GM19438 (cell line): ENCODE measurements around the gene FSTL4.

Experiments
- ATAC-seq: cut with Tn5 transposase; IDR thresholded peaks from one replicate; pipeline ENCODE4 v1.9.1; 2021; ENCODE audit warnings: low read depth; ENCODE audit not compliant: unreplicated experiment

Gene FSTL4

GRCh38 chr5:133612249-133612860, at the start of gene FSTL4:
Gene FSTL4, minus strand, starts transcription at chr5:133612541.
- ATAC-seq, result no peak

- no peak for ATAC-seq
These were observed 49.0 kb upstream of the FSTL4 start for GRCh38 chr5:133661389-133661788.

GRCh38 chr5:133658327-133658726, 46.0 kb upstream of the FSTL4 start:
- ATAC-seq, result no peak

GRCh38 chr5:133657036-133657435, 44.7 kb upstream of the FSTL4 start:
- ATAC-seq, result no peak

- ATAC-seq, result no peak
These were observed 43.6 kb upstream of the FSTL4 start for GRCh38 chr5:133655966-133656365.

- ATAC-seq, result no peak
These were observed 41.4 kb upstream of the FSTL4 start for GRCh38 chr5:133653760-133654049.

- no peak for ATAC-seq
These were observed 40.8 kb upstream of the FSTL4 start for GRCh38 chr5:133652951-133653759.

- no peak for ATAC-seq
These were observed 31.9 kb upstream of the FSTL4 start for GRCh38 chr5:133644000-133644865.

- no peak for ATAC-seq
These were observed 31.0 kb upstream of the FSTL4 start for GRCh38 chr5:133643365-133643764.

- ATAC-seq, result no peak
These were observed 29.9 kb upstream of the FSTL4 start for GRCh38 chr5:133642153-133642722.

GRCh38 chr5:133641683-133642082, 29.3 kb upstream of the FSTL4 start:
- ATAC-seq, result no peak

GRCh38 chr5:133639850-133640528, 27.6 kb upstream of the FSTL4 start:
- ATAC-seq, result no peak

- no peak for ATAC-seq
These were observed 26.1 kb upstream of the FSTL4 start for GRCh38 chr5:133638436-133638835.

- ATAC-seq, result no peak
These were observed 24.9 kb upstream of the FSTL4 start for GRCh38 chr5:133637206-133637605.

- ATAC-seq, result no peak
These were observed 22.7 kb upstream of the FSTL4 start for GRCh38 chr5:133635051-133635450.

GRCh38 chr5:133627180-133627579, 14.8 kb upstream of the FSTL4 start:
- no peak for ATAC-seq

- no peak for ATAC-seq
These were observed 12.0 kb upstream of the FSTL4 start for GRCh38 chr5:133624316-133624715.

- ATAC-seq, result no peak
These were observed 5.8 kb upstream of the FSTL4 start for GRCh38 chr5:133618141-133618540.

GRCh38 chr5:133613743-133614142, 1.4 kb upstream of the FSTL4 start:
- ATAC-seq, result no peak

- ATAC-seq, result no peak
These were observed 843 bp upstream of the FSTL4 start for GRCh38 chr5:133613184-133613583.
